Measurements from ENCODE around the gene NKIRAS2. TPM values are rescaled to one million over a fixed set of nuclear protein-coding genes. Genes with fewer than 3 reads are reported as not detected.

NKIRAS2 gene
- total RNA-seq, 4 donors from 2014 or later: 27.8 to 39.3 (median 30.4) TPM

GRCh38 chr17:41985919-41986318 lies 34.0 kb upstream of the NKIRAS2 start:
- DNase-seq (ENCODE audit: low spot score) (no peak), ATAC-seq (ENCODE audit: low FRiP score) (no peak)
- TF ChIP-seq, protein P1, sequence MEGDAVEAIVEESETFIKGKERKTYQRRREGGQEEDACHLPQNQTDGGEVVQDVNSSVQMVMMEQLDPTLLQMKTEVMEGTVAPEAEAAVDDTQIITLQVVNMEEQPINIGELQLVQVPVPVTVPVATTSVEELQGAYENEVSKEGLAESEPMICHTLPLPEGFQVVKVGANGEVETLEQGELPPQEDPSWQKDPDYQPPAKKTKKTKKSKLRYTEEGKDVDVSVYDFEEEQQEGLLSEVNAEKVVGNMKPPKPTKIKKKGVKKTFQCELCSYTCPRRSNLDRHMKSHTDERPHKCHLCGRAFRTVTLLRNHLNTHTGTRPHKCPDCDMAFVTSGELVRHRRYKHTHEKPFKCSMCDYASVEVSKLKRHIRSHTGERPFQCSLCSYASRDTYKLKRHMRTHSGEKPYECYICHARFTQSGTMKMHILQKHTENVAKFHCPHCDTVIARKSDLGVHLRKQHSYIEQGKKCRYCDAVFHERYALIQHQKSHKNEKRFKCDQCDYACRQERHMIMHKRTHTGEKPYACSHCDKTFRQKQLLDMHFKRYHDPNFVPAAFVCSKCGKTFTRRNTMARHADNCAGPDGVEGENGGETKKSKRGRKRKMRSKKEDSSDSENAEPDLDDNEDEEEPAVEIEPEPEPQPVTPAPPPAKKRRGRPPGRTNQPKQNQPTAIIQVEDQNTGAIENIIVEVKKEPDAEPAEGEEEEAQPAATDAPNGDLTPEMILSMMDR (IDR thresholded peaks at IDR 0.05): no peak

DNA sequence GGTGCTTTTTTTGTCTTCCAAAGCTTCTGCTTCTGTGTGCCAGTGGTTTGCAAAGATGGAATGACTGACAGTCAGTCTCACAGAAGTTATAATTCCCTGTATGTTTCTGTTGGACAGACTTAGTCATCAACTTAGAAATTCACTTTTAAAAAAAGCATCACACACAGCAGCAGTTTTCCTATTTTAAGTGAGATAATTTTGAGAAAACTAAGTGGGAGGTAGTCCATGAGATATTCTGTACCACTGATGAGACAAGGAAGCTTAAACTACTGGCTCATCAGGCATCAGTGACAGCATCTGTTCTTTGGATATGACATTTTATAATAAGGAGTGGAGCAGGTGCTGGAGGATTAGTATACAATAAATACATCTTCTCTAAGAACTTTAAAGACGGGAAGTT lies 33.3 kb upstream of the NKIRAS2 start:
- TF ChIP-seq, protein P1 (IDR thresholded peaks at IDR 0.05): no peak
- ATAC-seq (ENCODE audit: low FRiP score) (no peak), DNase-seq (ENCODE audit: low spot score) (no peak)

GRCh38 chr17:41987642-41988041 lies 32.2 kb upstream of the NKIRAS2 start:
- DNase-seq (ENCODE audit: low spot score): no peak
- TF ChIP-seq, protein P1 (IDR thresholded peaks at IDR 0.05): no peak
- ATAC-seq (ENCODE audit: low FRiP score): no peak

GRCh38 chr17:41988418-41988817 lies 31.5 kb upstream of the NKIRAS2 start:
- TF ChIP-seq, protein P1 (IDR thresholded peaks at IDR 0.05): no peak
- DNase-seq (ENCODE audit: low spot score) (no peak), ATAC-seq (ENCODE audit: low FRiP score) (no peak)

DNA sequence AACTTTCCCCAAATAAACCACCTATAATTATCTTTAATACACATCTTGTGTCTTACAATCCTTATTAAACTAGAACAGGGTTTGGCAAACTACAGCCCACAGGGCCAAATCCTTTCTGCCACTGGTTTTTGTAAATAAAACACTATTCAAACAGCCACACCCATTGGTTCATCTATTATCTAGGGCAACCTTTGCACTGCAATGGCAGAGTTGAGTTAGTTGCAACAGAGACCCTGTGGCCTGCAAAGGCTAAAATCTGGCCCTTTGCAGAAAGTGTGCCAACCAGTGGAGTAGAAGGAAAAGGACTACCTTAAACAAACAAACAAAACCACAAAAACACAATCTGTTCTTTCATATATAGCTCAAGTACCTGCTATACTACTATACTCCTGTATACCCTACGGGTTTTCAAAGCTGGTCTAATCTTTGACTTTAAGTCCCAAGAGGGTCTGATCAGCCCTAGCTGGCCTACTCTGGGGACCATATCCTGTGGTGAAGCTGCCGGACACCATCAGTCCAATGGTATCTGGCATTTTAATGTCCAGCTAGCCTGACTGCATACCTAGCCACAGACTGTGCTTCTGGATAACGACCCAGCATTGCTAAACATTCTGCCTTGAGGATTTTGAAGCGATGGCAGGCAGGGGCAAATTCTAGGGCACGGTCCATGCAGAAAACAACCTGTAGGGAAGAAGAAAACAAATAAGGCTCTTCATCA lies 30.0 kb upstream of the NKIRAS2 start:
- DNase-seq (ENCODE audit: low spot score) (no peak), ATAC-seq (ENCODE audit: low FRiP score) (no peak)
- TF ChIP-seq, protein P1 (IDR thresholded peaks at IDR 0.05): no peak

GRCh38 chr17:41992576-41992975 lies 27.3 kb upstream of the NKIRAS2 start:
- TF ChIP-seq, protein P1 (IDR thresholded peaks at IDR 0.05): no peak
- ATAC-seq (ENCODE audit: low FRiP score): no peak

GRCh38 chr17:41996855-41997164 lies 23.1 kb upstream of the NKIRAS2 start:
- ATAC-seq (ENCODE audit: low FRiP score) (no peak), DNase-seq (ENCODE audit: low spot score) (no peak)
- TF ChIP-seq, protein P1 (IDR thresholded peaks at IDR 0.05): no peak

More at GRCh38 chr17:41992576-41992975, 27.3 kb upstream of the NKIRAS2 start:
- no peak for DNase-seq (ENCODE audit: low spot score)

Data from omental fat pad (tissue), 4 donors.